Measurements from ENCODE around the gene RHOA. TPM values are rescaled to one million over a fixed set of nuclear protein-coding genes. Genes with fewer than 3 reads are reported as not detected.

Gene RHOA
- total and polyA plus RNA-seq, 2 of the 4 experiments (the other 2 are of a cell fraction), result 383 to 879 TPM

- H4K5ac ChIP-seq (ENCODE audit: low read depth, low read length), result no peak overlapping the region
- H3K9me1 ChIP-seq (ENCODE audit: insufficient read depth, low read length), result peaks cover 11% of the 10 kb centered on the region
- DNase-seq, result peak; percentile 38
- H3K36me3 ChIP-seq (ENCODE audit: control insufficient read depth, insufficient read depth, low read length), result peaks cover 23% of the 10 kb centered on the region
- H4K91ac ChIP-seq (ENCODE audit: insufficient read depth, low read depth, low read length), result no peak overlapping the region
- no peak for ATAC-seq (ENCODE audit: low read depth)
- H3K14ac ChIP-seq (replicated peaks; ENCODE audit: low read depth, low read length), result no peak overlapping the region
- H3K23ac ChIP-seq (ENCODE audit: low read depth, low read length), result no peak overlapping the region
- H2BK5ac ChIP-seq (ENCODE audit: low read depth, low read length, poor library complexity, severe bottlenecking), result no peak overlapping the region
- H2BK20ac ChIP-seq (ENCODE audit: low read depth, low read length), result no peak overlapping the region
- no peak overlapping the region for H3K4me3 ChIP-seq (ENCODE audit: insufficient read depth, low read depth, low read length)
- H3K4me1 ChIP-seq (ENCODE audit: control insufficient read depth, insufficient read depth, low read length), result peaks cover 2% of the 10 kb centered on the region; the same call in 1 of the 2 replicates
- no peak overlapping the region for H2BK15ac ChIP-seq (ENCODE audit: low read depth, low read length)
- H2AFZ ChIP-seq (replicated peaks; ENCODE audit: low read length, poor library complexity), result no peak overlapping the region
- H3K79me1 ChIP-seq (ENCODE audit: low read depth in 1 of 2, low read length in 2 of 2), result peaks cover 7 to 62% of the 10 kb centered on the region in 2 experiments; a peak in 3 of 4 replicates
- dilution Hi-C loops (cut with HindIII; ENCODE audit: low sequenced_read_pairs, unreplicated experiment), result no loop called here
- intact Hi-C loops (cut with micrococcal nuclease), result no loop called here
- H3K18ac ChIP-seq (ENCODE audit: low read depth, low read length), result no peak overlapping the region
- BruUV-seq (replicated peaks), result no TSS peak
- no peak overlapping the region for H3K9ac ChIP-seq (ENCODE audit: low read depth, low read length)
- no peaks in the 10 kb centered on the region for H3K27me3 ChIP-seq (ENCODE audit: control insufficient read depth, insufficient read depth, low read length)
- no peak overlapping the region for H3K56ac ChIP-seq (ENCODE audit: extremely low read depth, insufficient read depth, low read length)
- in situ Hi-C loops (cut with MboI; ENCODE audit: low sequenced_read_pairs), result no loop called here
- no peak overlapping the region for H2AK5ac ChIP-seq (ENCODE audit: low read depth, low read length)
- no peak overlapping the region for H2BK120ac ChIP-seq (ENCODE audit: low read depth, low read length)
- no peak overlapping the region for H3K27ac ChIP-seq (ENCODE audit: insufficient read depth, low read length)
- CTCF ChIA-PET, result no interaction called here
- no peak overlapping the region for H3K4ac ChIP-seq (ENCODE audit: low read depth, low read length)
- WGBS, 2 experiments (ENCODE audit: extremely low coverage in 2 of 2, insufficient read length in 1 of 2), result 100% methylated on average over 1 of the region's 1 CpG; no CpG with 5 or more reads in 1 of the 2 experiments
- no peak overlapping the region for H4K8ac ChIP-seq (ENCODE audit: low read depth in 2 of 2, low read length in 2 of 2)
- TF ChIP-seq RCOR1 (IDR thresholded peaks at IDR 0.05; ENCODE audit: insufficient replicate concordance, low read length) (peak; percentile 38), FOS (IDR thresholded peaks at IDR 0.05; ENCODE audit: low read depth, low read length) (no peak), CEBPB (IDR thresholded peaks at IDR 0.05; ENCODE audit: low read depth, low read length) (peak; percentile 85), POLR2A (IDR thresholded peaks at IDR 0.05; ENCODE audit: low read depth, low read length) (no peak)
- peaks cover 96% of the 10 kb centered on the region for H4K20me1 ChIP-seq (ENCODE audit: insufficient read depth, low read length)
- no peaks in the 10 kb centered on the region for H3K9me3 ChIP-seq (ENCODE audit: control insufficient read depth, insufficient read depth, low read length)
- H3K4me2 ChIP-seq (ENCODE audit: low read depth, low read length), result no peak overlapping the region
- POLR2A ChIA-PET (ENCODE audit: unreplicated experiment), result no interaction called here
- H2AK9ac ChIP-seq (replicated peaks; ENCODE audit: low read depth, low read length, poor library complexity), result no peak overlapping the region
Observed at GRCh38 chr3:49377483-49377882, 34.3 kb downstream of the RHOA start.

All from IMR-90 (cell line).